HG02981 (cell line): ENCODE measurements around the gene NT5E.
"Not testable (repeated sequence)": the region's sequence is repeated elsewhere in the genome, so short reads cannot be mapped to it uniquely, and the experiment has no call there.

Source experiments
- ATAC-seq: cut with Tn5 transposase; IDR thresholded peaks from one replicate; pipeline ENCODE4 v1.9.1; 2021; ENCODE audit warnings: mild to moderate bottlenecking, moderate library complexity; ENCODE audit not compliant: unreplicated experiment

Gene NT5E

GRCh38 chr6:85484948-85485347, 35.1 kb downstream of the NT5E start:
- no peak for ATAC-seq

GRCh38 chr6:85490516-85491248, 40.8 kb downstream of the NT5E start:
- ATAC-seq = no peak

DNA sequence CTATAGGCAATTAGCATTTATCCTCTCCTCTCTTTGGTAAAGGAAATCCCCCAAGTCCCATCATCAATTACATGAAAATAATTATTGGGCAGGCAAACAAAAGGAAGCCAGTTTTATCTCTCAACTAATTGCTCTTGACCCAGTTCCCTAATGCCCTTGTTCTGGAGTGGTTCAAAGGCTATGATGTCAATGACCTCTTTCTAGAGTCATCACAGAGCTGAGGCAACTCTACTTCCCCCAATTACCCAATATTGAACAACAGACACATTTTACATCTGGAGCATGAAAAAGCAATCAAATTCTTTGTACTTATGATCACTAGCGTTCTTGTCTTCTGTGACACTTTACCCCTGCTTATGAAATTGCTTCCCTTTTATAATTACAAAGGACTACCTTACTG, 43.5 kb downstream of the NT5E start:
- ATAC-seq = no peak

GRCh38 chr6:85494547-85495536, 45.0 kb downstream of the NT5E start:
- ATAC-seq = no peak

DNA sequence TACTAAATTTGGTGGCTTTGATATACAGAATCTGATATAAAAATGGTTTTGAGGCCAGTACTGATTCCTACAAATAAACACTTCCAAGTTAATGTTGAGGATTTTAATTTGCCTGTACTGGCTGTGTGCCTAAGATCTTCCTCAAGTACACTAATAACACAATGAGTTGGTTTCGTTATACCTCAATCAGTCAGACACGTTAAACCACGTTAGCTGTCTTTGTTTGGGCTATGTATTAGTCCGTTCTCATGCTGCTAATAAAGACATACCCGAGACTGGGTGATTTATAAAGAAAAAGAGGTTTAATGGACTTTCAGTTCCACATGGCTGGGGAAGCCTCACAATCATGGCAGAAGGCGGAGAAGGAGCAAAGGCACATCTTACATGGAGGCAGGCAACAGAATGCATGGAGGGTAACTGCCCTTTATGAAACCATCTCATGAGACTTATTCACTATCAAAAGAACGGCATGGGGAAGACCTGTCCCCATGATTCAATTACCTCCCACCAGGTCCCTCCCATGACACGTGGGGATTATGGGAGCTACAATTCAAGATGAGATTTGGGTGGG, 46.2 kb downstream of the NT5E start:
- ATAC-seq = no peak

DNA sequence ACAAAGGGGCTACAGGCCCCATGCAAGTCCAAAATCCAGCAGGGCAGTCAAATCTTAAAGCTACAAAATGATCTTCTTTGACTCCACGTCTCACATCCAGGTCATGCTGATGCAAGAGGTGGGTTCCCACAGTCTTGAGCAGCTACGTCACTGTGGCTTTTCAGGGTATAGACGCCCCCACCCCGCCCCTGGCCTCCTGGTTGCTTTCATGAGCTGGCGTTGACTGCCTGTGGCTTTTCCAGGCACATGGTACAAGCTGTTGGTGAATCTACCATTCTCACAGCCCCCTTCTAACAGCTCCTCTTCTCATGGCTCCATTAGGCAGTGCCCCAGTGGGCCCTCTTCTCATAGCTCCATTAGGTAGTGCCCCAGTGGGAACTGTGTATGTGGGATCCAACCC, 47.0 kb downstream of the NT5E start:
- no peak for ATAC-seq

DNA sequence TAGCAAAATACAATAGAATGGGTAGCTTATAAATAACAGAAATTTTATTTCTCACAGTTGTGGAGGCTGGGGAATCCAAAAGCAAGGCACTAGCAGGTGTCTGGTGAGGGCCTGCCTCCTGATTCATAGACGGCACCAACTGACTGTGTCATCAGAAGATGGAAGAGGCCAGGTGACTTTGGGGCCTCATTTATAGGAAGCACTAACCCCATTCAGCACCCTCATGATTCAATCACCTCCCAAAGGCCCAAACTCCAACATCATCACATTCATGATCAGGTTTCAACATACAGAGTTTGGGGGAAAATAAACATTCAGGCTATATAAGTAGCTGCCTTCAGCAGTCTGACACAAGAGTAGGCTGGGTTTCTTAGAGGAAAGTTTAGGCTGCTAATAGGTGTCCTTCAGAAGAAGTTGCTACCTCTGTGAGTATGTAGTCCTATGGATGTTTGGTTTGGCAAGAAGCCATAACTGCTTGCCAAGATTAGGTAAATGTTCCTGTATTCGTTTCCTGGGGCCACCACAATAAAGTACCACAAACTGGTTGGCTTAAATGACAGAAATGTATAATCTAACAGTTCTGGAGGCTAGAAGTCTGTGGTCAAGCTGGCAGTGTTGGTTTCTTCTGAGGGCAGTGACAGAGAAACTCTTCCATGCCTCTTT, 48.8 kb downstream of the NT5E start:
- ATAC-seq = no peak

- no peak for ATAC-seq
Measured at GRCh38 chr6:85506441-85507093, 56.7 kb downstream of the NT5E start.

DNA sequence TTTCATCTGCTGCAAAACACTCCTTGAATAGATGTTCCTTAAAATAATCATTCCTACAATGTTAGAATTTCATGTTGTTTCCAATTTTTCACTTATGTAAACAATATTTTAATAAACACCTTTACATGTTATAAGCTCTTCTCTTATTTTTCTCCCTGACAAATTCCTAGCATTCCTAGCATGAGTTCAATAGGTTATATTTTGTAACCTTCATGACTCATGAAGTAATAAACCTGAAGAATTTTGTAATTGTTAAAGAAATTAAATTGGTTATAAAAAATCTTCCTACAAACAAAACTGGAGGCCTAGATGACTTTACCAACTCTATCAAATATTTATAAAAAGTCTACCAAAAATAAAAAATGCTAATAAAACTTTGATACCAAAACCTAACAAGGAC, 66.3 kb downstream of the NT5E start:
- ATAC-seq = no peak

DNA sequence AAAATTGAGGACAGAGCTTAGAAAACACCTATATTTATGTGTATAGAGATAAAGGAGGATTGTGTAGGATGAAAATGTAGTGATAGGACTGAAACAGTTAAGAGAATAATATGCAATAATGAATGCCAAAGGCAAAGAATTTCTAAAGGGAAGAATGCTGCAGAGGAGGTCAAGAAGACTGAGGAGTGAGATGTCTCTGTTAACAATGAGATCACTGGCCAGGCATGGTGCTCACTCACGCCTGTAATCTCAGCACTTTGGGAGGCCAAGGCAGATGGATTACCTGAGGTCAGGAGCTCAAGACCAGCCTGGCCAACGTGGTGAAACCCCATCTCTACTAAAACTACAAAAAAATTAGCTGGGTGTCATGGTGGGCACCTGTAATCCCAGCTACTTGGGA, 74.4 kb downstream of the NT5E start:
- ATAC-seq = not testable (repeated sequence)

DNA sequence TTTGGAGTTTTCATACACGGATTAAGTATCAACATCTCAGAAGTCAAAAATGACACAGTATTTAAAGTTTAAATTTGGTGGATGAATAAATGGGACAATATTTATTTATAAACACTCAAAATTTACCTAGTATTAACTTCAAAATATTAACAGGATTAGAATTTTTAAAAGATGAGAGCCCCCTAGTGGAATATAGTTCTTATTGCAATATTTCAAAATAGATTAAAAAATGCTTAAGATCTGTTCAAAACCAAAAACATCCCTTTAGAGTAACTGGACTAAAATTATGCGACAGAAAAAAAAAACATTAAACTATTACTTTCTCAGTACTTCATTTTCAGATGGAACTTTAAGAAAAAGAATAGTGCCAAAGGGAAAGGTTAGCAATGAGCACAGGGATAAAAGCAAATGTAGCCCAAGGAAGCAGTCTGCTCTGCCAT, 87.2 kb downstream of the NT5E start:
- ATAC-seq = no peak

GRCh38 chr6:85544776-85545175, 94.9 kb downstream of the NT5E start:
- no peak for ATAC-seq
